HUDEP-2 (cell line): ENCODE results near the gene OGFRL1.
A peak's percentile ranks its signal among the peaks of the same experiment; 100 is the strongest.

Source experiments
- DNase-seq, 76 experiments: peaks; one replicate each; lab custom pipeline; 2025; ENCODE audit not compliant: unreplicated experiment in 76 of 76; lab: John Stamatoyannopoulos, UW

The OGFRL1 gene

DNA sequence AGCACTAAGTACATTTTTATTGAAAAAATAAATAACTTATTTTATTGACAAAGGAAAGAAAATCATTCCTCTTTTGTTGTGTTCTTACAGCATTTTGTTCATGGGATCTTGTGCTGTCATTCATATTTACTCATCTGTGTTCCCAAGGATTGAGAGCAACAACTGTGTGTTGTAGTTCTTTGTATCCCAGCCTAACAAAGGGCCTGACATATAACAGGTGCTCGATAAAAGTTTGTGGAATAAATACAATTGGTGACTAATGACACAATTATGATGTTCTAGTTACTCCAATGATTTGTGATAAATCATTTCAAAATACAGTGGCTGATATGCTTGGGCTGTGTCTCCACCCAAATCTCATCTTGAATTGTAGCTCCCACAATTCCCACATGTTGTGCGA is 7.9 kb upstream of the OGFRL1 start:
- DNase-seq: no peak

DNA sequence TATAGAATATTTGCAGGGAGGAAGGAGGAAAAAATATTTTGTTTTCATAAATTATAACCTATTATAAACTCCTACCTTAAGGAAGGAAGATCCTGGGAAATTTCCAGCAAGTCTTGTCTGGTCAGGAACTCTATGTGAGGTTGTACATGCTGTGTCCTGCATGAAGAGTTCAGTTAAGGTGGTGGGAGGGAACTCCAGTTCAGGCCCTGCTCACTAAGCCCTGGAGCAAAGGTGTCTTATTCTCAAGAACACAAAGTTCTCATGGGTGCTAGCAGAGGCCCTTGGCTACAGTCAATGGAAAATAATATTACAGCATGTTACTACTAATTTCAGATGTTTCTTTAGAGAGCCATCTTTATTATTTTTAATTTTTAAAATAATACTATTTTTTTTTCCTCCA is 3.8 kb upstream of the OGFRL1 start:
- DNase-seq: no peak

DNA sequence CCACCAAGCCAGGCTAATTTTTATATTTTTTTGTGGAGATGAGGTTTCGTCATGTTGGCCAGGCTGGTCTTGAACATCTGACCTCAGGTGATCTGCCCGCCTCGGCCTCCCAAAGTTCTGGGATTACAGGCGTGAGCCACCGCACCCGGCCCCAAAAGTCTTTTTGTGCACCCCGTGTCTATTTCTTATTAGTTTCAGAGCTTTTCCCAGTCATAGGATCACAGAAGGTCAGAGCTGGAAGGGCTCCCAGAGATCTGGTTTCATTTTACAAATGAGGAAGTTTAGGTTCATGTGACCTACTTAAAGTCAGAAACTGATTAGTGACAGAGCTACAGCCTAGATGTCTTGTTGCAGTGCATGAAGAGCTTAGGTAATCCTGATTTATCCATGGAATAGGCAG is 1.6 kb upstream of the OGFRL1 start:
- DNase-seq: no peak

DNA sequence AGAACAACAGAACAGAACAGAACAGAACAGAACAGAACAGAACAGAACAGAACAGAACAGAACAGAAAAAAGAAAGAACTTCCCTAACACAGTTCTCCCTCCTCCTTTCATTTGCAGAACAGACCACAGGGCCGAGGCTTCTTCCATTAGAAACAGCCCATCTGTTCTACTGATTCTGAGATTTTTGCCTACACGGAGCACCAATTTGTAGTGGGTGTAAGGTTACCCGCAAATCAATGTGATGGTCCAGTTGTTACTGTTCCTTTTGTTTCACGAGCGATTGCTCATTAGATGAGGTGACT is 734 bp upstream of the OGFRL1 start:
- no peak for DNase-seq

DNA sequence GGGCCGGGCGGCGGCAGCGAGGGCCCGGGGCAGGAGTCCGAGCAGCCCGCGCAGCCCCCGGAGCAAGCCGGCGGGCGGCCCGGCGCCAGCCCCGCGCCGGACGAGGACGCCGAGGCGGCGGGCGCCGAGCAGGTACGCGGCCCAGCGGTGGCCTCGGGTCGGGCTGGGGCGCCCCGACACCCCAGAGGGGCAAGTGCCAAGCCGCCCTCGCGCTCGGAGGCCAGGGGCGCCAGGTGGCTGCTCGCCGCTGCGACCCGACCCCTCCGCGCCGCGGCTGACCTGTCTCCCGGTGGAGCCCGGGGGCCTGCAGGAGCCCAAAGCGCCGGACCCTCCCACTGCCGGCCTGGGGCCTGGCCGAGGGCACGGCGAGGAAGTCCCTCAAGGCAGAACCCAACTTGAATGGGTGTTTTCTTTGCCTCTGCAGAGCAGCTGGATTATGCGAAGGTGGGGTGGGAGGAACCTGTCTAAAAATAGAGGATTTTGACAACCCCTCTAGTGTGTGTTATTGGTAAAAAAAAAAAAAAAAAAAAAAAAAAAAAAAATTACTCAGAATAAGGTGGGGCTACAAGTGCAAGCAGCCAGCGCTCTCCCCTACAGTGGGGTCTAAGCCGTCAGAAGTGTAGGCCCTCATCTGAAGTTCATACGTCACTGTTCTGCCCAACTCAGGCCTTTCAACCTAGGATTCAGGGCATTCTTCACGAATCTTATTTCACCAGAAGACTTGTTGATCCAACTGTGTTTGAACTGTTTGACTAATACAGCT is 609 bp downstream of the OGFRL1 start:
- peak in 19 of 76 experiments; percentile 10 to 73 (median 33) for DNase-seq

DNA sequence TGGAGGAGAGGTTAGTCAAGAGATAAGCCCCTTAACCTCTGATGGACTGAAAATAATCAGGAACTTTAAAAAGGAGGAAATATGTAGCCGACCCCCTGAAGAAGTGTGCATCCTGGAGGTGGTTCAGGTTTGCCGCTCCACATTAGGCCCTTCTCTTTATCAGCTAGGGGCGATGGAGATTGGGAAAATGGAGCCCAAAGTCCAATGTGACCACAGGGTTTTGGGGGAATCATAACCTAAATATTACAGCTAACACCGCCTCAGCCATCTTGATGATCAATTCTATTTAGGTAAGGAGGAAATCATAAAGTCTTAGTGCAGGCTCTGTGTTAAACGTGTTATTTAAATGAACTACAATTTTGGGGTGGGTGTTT is 1.2 kb downstream of the OGFRL1 start:
- peak in 1 of 76 experiments; percentile 11 for DNase-seq

DNA sequence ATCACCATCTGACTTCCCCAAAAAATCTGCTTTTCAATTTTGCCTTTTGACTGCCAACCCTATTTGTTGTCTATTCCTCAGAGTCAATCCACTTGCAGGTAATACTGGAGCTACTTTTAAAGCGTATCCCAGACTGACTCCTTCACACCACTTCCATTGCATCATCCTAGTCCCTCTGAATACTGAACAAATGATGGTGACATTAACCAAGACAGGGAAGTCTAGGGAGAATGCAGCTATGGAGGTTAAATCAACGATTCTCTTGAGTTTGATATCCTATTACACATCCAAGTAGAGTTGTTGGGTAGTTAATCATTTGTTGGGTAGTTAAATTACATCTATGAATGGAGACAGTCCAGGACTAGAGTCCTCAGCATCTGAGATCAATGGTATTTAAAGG is 2.0 kb downstream of the OGFRL1 start:
- no peak for DNase-seq

DNA sequence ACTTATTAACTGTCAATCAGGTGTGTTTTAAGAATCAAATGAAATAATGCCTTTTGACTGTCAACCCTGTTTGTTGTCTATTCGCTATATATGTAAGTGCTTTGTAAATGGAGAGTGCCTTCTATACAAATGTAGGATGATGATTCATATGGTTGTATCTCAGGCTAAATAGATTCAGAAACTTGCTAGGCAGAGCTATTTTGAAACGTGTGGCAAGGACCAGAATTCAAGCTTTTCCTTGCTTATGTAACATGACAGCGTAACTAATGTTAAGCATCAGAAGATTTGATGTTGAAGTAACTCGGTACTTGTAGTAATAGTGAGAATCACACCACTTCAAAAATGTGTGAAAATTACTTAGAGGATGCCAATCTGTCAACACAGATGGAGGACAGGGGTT is 3.4 kb downstream of the OGFRL1 start:
- DNase-seq: no peak

DNA sequence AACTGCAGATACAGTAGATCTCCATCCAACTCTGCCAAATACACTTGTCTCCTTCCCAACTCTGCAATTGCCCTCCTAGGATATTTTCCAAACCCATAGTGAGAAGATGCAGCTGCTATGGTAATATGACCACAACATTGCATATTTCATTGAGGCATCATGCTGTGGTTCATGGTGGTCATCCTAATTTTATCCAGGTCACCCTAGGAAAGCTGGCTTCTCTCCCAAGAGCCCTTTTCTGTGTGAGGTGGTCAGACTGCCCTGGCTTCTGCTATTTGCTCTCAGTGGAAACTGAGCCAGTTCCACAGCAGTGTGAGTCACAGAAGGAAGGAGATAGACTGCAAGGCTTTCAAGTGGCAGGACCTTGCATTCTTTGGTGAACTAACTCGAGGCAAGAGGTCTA is 5.5 kb downstream of the OGFRL1 start:
- no peak for DNase-seq

DNA sequence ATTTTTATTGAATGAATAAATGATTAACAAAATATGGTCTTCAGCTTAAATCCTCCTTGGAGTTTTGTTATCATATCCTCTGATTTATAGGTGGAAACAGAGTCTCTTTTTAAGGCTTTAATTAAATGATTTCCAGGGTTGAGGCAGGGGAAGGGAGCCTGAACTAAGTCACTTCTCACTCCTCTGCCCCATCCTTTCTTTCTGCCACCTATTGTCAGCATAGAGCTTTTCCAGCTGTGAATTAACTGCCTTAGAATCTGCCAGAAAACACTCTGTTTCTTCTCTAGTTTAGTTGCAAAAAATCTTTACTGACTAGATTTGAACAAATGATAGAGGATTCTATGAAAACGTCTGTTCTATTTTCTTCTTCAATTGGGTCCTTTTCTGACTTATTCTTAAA is 9.8 kb downstream of the OGFRL1 start:
- no peak for DNase-seq

DNA sequence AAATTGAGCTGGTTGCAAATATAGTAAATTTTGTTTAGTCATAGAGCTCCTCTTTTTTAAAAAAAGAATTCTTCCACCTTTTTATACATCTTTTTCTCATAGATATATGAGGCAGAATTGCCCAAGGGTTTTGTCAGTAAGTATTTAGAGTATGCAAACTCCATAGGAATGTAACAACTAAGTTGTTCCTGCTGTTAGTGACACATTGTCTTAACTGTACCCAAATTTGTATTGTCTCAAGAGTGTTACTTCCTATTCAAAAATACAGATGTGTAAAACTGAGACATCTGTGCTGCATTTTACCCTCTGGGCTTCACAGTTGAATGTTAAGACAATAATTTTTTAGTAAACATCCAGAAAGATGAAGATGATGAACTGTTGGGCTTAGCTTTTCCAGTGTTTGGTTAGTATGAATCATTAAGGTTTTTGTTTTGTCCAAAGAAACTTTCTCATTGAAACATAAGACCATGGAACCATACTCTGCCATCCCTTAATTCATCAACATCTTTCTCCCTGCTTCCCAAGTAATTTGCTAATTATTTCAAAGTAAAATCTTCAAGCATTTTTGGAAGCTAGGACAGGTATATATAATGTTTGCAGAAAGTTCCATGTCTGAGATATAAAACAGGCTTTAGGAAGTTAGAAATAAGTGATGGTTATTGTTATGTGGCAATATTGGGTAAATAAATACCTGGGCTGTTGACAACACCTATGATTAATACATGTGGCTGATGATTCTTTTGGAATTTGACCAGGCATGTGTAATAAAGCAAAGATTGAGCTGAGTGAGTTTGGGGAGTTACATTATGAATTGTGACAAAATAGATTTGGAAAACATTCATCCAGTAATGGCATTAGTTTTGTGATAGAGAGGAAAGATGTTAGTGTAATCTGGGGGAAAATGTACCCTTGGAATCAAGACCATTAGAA is 11.2 kb downstream of the OGFRL1 start:
- no peak for DNase-seq

DNA sequence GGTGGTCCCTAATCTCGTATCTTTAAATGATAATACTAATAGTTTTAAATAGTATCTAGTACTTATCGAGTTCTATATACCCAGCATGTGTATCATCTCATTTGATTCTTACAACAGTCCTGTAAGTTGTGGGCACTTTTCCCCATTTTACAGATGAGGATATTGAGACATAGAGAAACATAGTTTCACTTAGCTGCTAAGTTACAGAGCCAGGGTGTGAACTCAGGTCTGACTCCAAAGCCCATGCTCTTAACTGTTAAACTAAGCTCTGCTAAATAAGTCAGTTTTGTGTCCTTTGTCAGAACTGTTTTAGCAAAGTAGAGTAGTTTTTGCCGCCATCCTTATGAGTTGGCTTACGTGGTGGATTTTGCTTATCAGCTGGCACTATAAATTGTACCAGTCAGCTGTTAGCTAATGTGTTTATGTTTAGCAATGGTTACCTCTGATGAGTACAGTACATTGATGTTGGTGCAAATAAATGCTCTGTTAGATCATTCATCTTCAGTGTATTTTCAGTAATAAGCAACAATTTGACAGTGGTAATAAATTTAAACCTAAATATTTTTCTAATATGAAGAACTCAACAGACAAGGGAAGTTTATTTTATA is 12.1 kb downstream of the OGFRL1 start:
- DNase-seq: no peak

DNA sequence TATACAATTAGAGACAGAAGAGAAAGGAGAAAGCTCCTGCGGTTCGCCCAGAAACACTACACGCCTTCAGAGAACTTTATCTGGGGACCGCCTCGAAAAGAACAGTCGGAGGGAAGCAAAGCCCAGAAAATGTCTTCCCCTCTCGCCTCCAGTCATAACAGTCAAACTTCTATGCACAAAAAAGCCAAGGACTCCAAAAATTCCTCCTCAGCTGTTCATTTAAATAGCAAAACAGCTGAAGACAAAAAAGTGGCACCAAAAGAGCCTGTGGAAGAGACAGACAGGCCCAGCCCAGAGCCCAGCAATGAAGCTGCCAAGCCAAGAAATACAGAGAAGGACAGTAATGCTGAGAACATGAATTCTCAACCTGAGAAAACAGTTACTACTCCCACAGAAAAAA is 12.9 kb downstream of the OGFRL1 start:
- no peak for DNase-seq

DNA sequence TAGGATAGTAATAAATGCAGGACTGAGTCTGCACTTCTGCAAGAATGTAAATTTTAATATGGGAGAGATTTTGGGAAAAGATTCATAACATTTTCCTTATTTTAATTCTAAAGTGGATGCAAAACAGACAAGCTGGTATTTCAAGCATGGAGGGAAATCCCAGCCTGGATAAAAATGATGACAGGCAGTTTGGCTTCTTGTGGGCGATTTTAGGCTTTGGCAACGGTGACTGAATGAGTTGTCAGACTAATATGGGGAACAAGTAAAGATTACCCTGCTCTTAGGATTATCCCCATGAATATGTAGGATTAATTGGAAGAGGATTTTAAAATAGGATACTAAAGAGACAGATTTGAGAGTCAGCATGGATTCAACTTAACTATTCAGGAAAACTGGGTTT is 21.0 kb downstream of the OGFRL1 start:
- no peak for DNase-seq

DNA sequence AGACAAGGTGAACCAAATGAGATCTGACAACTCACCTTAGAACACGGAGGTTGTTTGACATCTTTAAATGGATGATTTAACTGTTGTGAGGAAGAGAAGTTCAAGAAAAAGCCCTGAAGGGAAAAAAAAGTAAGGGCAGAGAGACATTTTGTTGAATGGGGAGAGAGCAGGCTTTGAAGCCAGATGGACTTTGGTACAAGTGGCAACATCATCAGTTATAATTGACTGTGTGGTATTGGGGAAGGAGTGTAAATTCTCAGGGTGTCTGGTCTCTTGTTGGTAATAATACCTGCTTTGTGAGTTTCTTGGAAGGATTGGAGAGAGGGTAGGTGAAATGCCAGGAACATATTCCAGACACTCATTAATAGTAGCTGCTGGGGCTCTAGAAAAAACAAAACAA is 21.6 kb downstream of the OGFRL1 start:
- no peak for DNase-seq

DNA sequence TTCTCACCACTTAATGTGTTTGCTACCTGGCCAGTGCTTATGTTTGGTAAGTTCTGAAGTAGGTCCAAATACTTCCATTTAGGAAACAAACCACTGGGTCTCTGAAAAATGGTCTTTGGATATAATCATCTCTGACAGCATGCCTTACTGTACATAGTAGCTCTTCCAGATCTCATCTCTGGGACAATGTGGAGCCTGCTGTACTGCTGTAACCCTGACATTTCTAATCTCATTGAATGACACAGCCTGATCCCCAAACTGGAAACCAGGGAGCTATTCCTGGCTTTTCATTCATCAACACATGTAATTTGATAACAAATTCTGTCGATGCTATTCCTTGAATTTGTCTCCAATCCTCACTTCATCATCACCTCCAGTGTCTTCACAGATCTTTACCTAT is 23.5 kb downstream of the OGFRL1 start:
- DNase-seq: no peak

DNA sequence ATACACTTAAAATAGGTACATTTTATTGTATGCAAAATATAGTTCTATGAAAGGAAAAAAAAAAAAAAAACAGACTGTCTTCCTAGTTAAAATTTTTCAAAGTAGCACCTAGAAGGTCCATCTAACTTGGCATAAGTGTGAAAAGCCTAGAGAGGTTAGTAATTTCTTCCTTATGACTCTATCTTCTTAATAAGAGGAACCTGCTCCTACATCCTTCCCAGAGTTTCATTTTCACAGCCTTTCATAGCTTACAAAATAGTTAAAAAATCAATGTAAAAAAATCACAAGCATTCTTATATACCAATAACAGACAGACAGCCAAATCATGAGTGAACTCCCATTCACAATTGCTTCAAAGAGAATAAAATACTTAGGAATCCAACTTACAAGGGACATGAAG is 28.8 kb downstream of the OGFRL1 start:
- no peak for DNase-seq

DNA sequence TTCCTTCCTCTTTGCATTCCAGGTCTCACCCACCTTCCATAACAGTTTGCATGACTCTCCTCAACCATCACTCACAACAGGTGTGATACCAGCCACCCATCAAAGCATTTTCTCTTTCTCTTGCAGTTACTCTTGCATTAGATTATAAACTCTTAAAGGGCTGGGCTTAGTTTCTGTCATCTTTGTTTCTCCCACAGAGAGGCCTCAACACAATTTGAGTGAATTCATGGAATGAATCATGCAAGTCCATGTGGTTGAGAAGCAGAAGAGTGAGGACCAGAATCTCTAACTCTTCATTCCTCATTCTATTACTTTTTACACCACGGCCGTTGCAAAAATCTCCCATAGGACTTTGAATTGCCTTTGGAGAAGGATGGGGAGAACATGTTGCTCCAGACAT is 31.4 kb downstream of the OGFRL1 start:
- no peak for DNase-seq

DNA sequence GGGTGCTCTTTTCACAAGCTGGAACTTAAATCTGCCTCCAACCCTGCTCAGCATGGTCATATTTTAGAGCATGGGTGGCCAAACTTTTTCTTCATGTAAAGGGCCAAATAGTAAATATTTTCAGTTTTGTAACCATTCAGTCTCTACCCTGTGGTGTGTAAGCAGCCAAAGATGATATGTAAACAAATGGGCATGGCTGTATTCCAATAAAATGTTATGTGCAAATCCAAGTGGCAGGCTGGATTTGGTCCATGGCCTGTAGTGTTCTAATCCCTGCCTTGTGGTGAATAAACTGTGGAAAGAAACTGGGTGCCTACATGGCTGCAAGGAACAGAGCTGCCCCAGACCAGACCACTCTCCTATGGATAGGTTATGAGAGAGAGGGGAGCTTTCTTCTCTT is 32.7 kb downstream of the OGFRL1 start:
- no peak for DNase-seq

DNA sequence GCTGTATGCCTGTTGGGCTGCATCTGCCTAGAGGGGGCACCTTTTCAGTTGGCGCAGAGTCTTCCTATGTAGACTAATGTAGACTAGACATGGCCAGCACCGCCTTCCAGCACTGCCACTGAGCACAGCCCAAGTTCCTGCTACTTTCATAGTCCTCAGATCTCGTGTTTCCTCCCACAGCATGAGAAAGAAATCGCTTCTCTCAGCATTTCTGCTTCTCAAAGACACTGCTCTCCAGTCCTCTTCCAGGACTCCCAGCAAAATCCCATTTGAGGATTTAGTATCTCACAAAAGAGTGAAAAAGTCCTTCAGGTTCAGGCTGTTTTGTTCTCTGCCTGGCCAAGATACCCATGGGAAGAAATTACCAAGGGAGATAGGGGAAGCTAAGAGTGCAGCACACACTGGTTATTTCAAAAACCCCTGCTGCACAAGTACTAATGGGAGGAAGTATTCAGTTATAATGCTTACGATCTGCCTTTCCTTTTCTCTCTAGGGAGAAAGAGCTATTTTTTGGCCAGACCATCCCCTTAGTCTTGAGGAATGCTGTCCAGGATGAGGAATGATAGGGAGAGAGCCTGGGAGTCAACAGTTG is 35.7 kb downstream of the OGFRL1 start:
- DNase-seq: no peak

DNA sequence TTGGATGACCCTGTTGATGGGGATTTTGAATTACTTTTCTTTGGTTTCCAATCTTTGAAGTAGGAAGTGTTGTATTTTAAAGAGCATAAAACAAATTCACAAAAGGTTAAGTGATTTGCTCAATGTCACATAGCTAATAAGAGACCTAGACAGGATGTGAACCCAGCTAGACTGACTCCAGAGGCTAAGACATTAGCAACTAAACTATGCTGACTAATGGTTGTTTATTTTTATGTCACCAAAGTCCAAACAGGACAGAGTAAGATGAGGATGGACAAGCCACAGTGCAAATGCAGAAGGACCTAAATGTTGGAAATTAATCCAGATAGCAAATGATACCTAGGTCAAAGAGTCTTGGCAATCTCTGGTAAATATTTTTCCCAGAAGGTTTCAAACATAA is 38.0 kb downstream of the OGFRL1 start:
- no peak for DNase-seq

DNA sequence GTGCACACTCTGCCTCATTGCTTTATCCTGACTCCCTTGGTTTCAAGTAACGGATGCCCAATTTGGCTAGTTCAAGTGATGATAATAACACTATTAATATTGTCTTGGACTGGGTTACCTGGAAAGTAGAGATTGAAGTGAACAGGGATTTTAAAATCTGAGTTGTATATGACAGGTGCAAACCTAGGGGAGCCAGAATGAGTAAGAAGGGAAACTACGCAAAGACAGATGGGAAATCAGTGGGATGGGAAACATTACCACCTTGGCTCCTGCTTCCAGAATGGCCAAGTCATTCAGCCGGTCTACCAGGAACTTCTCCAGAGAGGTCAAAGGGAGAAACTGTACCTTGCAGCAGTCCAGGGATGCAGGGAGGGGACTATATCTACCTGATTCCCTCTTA is 41.9 kb downstream of the OGFRL1 start:
- no peak for DNase-seq
